HepG2 (cell line): ENCODE data around the gene DDX18. TPM values are rescaled to one million over a fixed set of nuclear protein-coding genes. Genes with fewer than 3 reads are reported as not detected.

ENCODE experiments used
- ATAC-seq: fragments of 200-7000 bp; cut with Tn5 transposase; 3 replicates; pipeline ENCODE4 v1.9.1; 2020; ENCODE audit warnings: mild to moderate bottlenecking, moderate library complexity
- BruUV-seq: library from RNA; stranded (reverse); fragments of 400-500 nt; replicated peaks from 2 replicates; lab custom pipeline; 2021; lab: Mats Ljungman, UMichigan
- CTCF ChIA-PET: fragments of 300-600 bp; formaldehyde crosslinking; extraction: SDS; loops from one replicate; lab custom pipeline; 2021; ENCODE audit warnings: low total read pairs, inconsistent platforms, low intra/inter-chr PET ratio; lab: Yijun Ruan, JAX
- POLR2A ChIA-PET: fragments of 350-600 bp; sonication (Branson Sonifier 250); formaldehyde crosslinking; loops from one replicate; lab custom pipeline; 2020; ENCODE audit warnings: antibody characterized with exemption, inconsistent platforms; lab: Yijun Ruan, JAX
- DNase-seq: peaks from one replicate; pipeline ENCODE4 v3.0.0-alpha.2; 2015; ENCODE audit warnings: low spot score
- FAIRE-seq: peaks from 3 replicates; lab custom pipeline; 2011; peaks lifted over from hg19 to GRCh38; lab: Jason Lieb, UNC
- H2AFZ ChIP-seq: one replicate; pipeline ENCODE4 v1.6.1; 2011; ENCODE audit warnings: low read length, inconsistent platforms
- H3K27ac ChIP-seq: fragments of 300-600 bp; 3 replicates; pipeline ENCODE4 v1.8.0; 2011; ENCODE audit warnings: mixed run types, mild to moderate bottlenecking, mixed read lengths, low read length, inconsistent platforms; ENCODE audit not compliant: insufficient read depth; ENCODE audit errors: extremely low read length
- H3K27me3 ChIP-seq, 2 experiments: fragments of 200-600 bp in 1 of 2; 2 replicates in 1 of 2; 3 replicates in 1 of 2; pipeline versions ENCODE4 v1.6.0 to v1.8.0; 2011; ENCODE audit warnings: low read length in 2 of 2, mild to moderate bottlenecking in 2 of 2, moderate library complexity in 2 of 2, inconsistent platforms in 1 of 2; ENCODE audit not compliant: insufficient read depth in 2 of 2, control insufficient read depth in 1 of 2
- H3K36me3 ChIP-seq, 2 experiments: fragments of 200-600 bp in 1 of 2; replicated peaks in 1 of 2; 2 replicates in 1 of 2; 3 replicates in 1 of 2; pipeline versions ENCODE4 v1.5.1 to v1.8.0; 2011; ENCODE audit warnings: low read length in 2 of 2, inconsistent platforms in 1 of 2; ENCODE audit not compliant: insufficient read depth in 2 of 2, control insufficient read depth in 1 of 2
- H3K4me1 ChIP-seq: 2 replicates; pipeline ENCODE4 v1.5.1; 2012; ENCODE audit warnings: low read length, inconsistent platforms; ENCODE audit not compliant: insufficient read depth
- H3K4me2 ChIP-seq: 2 replicates; pipeline ENCODE4 v1.6.0; 2011; ENCODE audit warnings: low read depth, low read length, inconsistent platforms
- H3K4me3 ChIP-seq, 3 experiments: fragments of 200-600 bp in 1 of 3; sonication (generic), shearing (Covaris generic) in 1 of 3; replicated peaks in 1 of 3; 2 replicates each; pipeline ENCODE4 v1.5.1; 2011 to 2016; ENCODE audit warnings: low read length in 3 of 3, inconsistent platforms in 2 of 3, low read depth in 2 of 3, mild to moderate bottlenecking in 2 of 3, control low read depth in 1 of 3, mixed read lengths in 1 of 3; ENCODE audit not compliant: insufficient read depth in 1 of 3
- H3K79me2 ChIP-seq: one replicate; pipeline ENCODE4 v1.6.1; 2011; ENCODE audit warnings: low read length, inconsistent platforms; ENCODE audit not compliant: insufficient read depth
- H3K9ac ChIP-seq: 2 replicates; pipeline ENCODE4 v1.6.0; 2011; ENCODE audit warnings: mild to moderate bottlenecking, low read depth, low read length, inconsistent platforms; ENCODE audit not compliant: insufficient read depth
- H3K9me3 ChIP-seq: 2 replicates; pipeline ENCODE4 v1.5.1; 2012; ENCODE audit warnings: mild to moderate bottlenecking, low read length
- H4K20me1 ChIP-seq: 2 replicates; pipeline ENCODE4 v1.6.0; 2011; ENCODE audit warnings: inconsistent platforms, mild to moderate bottlenecking, low read length, moderate library complexity; ENCODE audit not compliant: insufficient read depth
- CEBPB ChIP-seq: IDR thresholded peaks from 2 replicates; pipeline ENCODE4 v1.6.1; 2011; ENCODE audit warnings: low read depth, low read length, improper control_type of control experiment, borderline replicate concordance
- KDM1A ChIP-seq: IDR thresholded peaks from 2 replicates; pipeline ENCODE4 v1.6.1; 2016; ENCODE audit warnings: missing compliant biosample characterization
- POLR2G ChIP-seq: fragments of 200-400 bp; formaldehyde crosslinking; IDR thresholded peaks from 2 replicates; pipeline ENCODE4 v1.6.1; 2018; ENCODE audit warnings: mild to moderate bottlenecking, low read depth, low read length, moderate library complexity
- RBM22 ChIP-seq: fragments of 200-400 bp; formaldehyde crosslinking; optimal IDR thresholded peaks from 2 replicates; pipeline ENCODE3; 2017; ENCODE audit warnings: mild to moderate bottlenecking, low read length, moderate library complexity
- RCOR2 ChIP-seq: IDR thresholded peaks from 2 replicates; pipeline ENCODE4 v1.6.1; 2016; ENCODE audit warnings: missing biosample characterization, missing genetic modification reagents
- SATB2 ChIP-seq: sonication (generic); formaldehyde crosslinking; IDR thresholded peaks from 2 replicates; pipeline ENCODE4 v1.5.0; 2020; ENCODE audit warnings: missing genetic modification reagents
- SNRNP70 ChIP-seq: fragments of 200-400 bp; formaldehyde crosslinking; IDR thresholded peaks from 2 replicates; pipeline ENCODE4 v1.6.1; 2017; ENCODE audit warnings: mild to moderate bottlenecking, low read depth, low read length, moderate library complexity
- ZBTB38 ChIP-seq: sonication (generic); formaldehyde crosslinking; IDR thresholded peaks from 2 replicates; pipeline ENCODE4 v1.5.1; 2020; ENCODE audit warnings: mild to moderate bottlenecking, missing genetic modification reagents
- ZFP62 ChIP-seq: sonication (generic); formaldehyde crosslinking; IDR thresholded peaks from 2 replicates; pipeline ENCODE4 v1.4.0; 2020; ENCODE audit warnings: missing genetic modification reagents
- ZNF562 ChIP-seq: sonication (generic); formaldehyde crosslinking; IDR thresholded peaks from 2 replicates; pipeline ENCODE4 v1.8.0; 2022; ENCODE audit warnings: missing genetic modification reagents, borderline replicate concordance
- ZNF569 ChIP-seq: sonication (generic); formaldehyde crosslinking; IDR thresholded peaks from 2 replicates; pipeline ENCODE4 v1.5.0; 2020; ENCODE audit warnings: mild to moderate bottlenecking, missing genetic modification reagents, moderate library complexity, borderline replicate concordance
- ZNF772 ChIP-seq: sonication (generic); formaldehyde crosslinking; IDR thresholded peaks from 2 replicates; pipeline ENCODE4 v1.5.0; 2020; ENCODE audit warnings: mild to moderate bottlenecking, missing genetic modification reagents
- WGBS: methylation state at CpG from one replicate; pipeline ENCODE4 v1.1.6; 2017; ENCODE audit warnings: low lambda C conversion rate; 5-methylcytosine and 5-hydroxymethylcytosine counted together
- in situ Hi-C: cut with HindIII; loops from 2 replicates; pipeline ENCODE4 v1.10.0; 2017; ENCODE audit warnings: low pct_unique_long_range_greater_than_20kb; ENCODE audit not compliant: extremely low pct_ligation_motif_present
- intact Hi-C: fragments of 100-400 bp; cut with micrococcal nuclease; formaldehyde crosslinking; loops from one replicate; pipeline ENCODE4 v1.10.0; 2022; ENCODE audit not compliant: unreplicated experiment
- polyA plus RNA-seq, 8 experiments: library from polyadenylated mRNA; depleted of rRNA in 3 of 8; stranded (reverse) in 7 of 8; unstranded in 1 of 8; fragments of >200 nt; fragmentation: Illumina TruSeq in 4 of 8; extraction: Trizol in 4 of 8; gene quantifications; 2 replicates each; pipeline versions ENCODE4 v1.2.1 to v1.2.3, GENCODE V29; 2011 to 2016; ENCODE audit warnings: low read depth in 4 of 8, missing spikeins in 1 of 8, mixed read lengths in 1 of 8; ENCODE audit not compliant: insufficient read depth in 1 of 8
- total RNA-seq, 5 experiments: library from RNA; depleted of rRNA; stranded (reverse); fragments of >200 nt; fragmentation: Illumina TruSeq; extraction: Trizol; gene quantifications; 2 replicates each; pipeline ENCODE4 v1.2.3, GENCODE V29; 2016; ENCODE audit warnings: low read depth in 1 of 5
- TF ChIP-seq, protein P1 (sequence below): sonication (generic); formaldehyde crosslinking; IDR thresholded peaks from 2 replicates; pipeline ENCODE4 v1.5.0; 2020; ENCODE audit warnings: mild to moderate bottlenecking, missing genetic modification reagents
- TF ChIP-seq, protein P2 (sequence below): sonication (generic); formaldehyde crosslinking; conservative IDR thresholded peaks from 2 replicates; pipeline ENCODE4 v1.4.0; 2020; ENCODE audit warnings: mild to moderate bottlenecking, missing genetic modification reagents, moderate library complexity

The DDX18 gene
- total and polyA plus RNA-seq, 2 of the 13 experiments (the other 11 are each of a cell fraction or from before 2014, with no cell fraction given): 64.0 to 134 TPM

DNA sequence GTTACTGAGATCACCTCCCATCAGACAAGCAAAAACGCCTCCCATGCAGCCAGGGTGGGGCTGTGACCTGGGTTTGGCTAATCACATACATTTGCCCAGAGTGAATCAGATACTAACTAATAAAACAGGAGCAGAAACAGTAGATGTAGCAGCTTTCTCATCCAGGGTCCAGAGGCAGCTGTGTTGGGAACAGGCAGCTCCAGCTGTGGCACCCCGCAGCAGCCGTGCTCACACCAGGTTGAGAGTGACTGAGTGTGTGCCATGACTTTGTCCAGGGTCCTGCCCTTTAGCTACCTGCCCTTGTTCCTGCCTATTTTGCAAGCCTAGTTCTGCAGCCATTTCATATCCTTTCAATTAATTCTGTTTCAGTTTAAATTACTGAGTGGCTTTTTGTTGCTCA, 20.5 kb downstream of the DDX18 start:
- Histone ChIP-seq H3K4me1 (no peaks in the 10 kb centered on the region), H2AFZ (no peak overlapping the region), H3K79me2 (no peaks in the 10 kb centered on the region), H3K9me3 (no peaks in the 10 kb centered on the region), H3K27me3 (no peaks in the 10 kb centered on the region), H3K27ac (no peak overlapping the region), H3K4me2 (no peak overlapping the region), H4K20me1 (no peaks in the 10 kb centered on the region), H3K9ac (no peak overlapping the region), H3K36me3 (peaks cover 3 to 30% of the 10 kb centered on the region in 2 experiments; a peak in 4 of 5 replicates), H3K4me3 (no peak overlapping the region)
- in situ Hi-C loops: loop anchor here (5.0 kb wide), 1 partner anchor 82 kb away; no protein-coding TSS in a partner anchor
- no peak for TF ChIP-seq ZNF562 (CRISPR knock-in tag)
- TF ChIP-seq RBM22: peak; percentile 27
- no peak for TF ChIP-seq CEBPB
- no peak for TF ChIP-seq RCOR2 (CRISPR knock-in tag)
- TF ChIP-seq ZBTB38 (CRISPR knock-in tag): no peak
- TF ChIP-seq SATB2 (CRISPR knock-in tag): no peak
- TF ChIP-seq, protein P1, sequence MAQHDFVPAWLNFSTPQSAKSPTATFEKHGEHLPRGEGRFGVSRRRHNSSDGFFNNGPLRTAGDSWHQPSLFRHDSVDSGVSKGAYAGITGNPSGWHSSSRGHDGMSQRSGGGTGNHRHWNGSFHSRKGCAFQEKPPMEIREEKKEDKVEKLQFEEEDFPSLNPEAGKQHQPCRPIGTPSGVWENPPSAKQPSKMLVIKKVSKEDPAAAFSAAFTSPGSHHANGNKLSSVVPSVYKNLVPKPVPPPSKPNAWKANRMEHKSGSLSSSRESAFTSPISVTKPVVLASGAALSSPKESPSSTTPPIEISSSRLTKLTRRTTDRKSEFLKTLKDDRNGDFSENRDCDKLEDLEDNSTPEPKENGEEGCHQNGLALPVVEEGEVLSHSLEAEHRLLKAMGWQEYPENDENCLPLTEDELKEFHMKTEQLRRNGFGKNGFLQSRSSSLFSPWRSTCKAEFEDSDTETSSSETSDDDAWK (CRISPR knock-in tag): no peak
- TF ChIP-seq, protein P2, sequence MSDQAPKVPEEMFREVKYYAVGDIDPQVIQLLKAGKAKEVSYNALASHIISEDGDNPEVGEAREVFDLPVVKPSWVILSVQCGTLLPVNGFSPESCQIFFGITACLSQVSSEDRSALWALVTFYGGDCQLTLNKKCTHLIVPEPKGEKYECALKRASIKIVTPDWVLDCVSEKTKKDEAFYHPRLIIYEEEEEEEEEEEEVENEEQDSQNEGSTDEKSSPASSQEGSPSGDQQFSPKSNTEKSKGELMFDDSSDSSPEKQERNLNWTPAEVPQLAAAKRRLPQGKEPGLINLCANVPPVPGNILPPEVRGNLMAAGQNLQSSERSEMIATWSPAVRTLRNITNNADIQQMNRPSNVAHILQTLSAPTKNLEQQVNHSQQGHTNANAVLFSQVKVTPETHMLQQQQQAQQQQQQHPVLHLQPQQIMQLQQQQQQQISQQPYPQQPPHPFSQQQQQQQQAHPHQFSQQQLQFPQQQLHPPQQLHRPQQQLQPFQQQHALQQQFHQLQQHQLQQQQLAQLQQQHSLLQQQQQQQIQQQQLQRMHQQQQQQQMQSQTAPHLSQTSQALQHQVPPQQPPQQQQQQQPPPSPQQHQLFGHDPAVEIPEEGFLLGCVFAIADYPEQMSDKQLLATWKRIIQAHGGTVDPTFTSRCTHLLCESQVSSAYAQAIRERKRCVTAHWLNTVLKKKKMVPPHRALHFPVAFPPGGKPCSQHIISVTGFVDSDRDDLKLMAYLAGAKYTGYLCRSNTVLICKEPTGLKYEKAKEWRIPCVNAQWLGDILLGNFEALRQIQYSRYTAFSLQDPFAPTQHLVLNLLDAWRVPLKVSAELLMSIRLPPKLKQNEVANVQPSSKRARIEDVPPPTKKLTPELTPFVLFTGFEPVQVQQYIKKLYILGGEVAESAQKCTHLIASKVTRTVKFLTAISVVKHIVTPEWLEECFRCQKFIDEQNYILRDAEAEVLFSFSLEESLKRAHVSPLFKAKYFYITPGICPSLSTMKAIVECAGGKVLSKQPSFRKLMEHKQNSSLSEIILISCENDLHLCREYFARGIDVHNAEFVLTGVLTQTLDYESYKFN: no peak
- no peak for TF ChIP-seq ZFP62
- TF ChIP-seq ZNF569 (CRISPR knock-in tag): no peak
- no peak for TF ChIP-seq ZNF772 (CRISPR knock-in tag)
- TF ChIP-seq SNRNP70: no peak
- TF ChIP-seq POLR2G: peak; percentile 17; the same call in 1 of the 2 replicates
- TF ChIP-seq KDM1A (CRISPR knock-in tag): no peak
- intact Hi-C loops: no loop called here
- DNase-seq (no peak), FAIRE-seq (no peak), ATAC-seq (no peak)
- ChIA-PET POLR2A (interaction anchor here (1.4 kb wide), 1 partner anchor 9 kb away, joined by 3 read pairs; no protein-coding TSS in a partner anchor), CTCF (interaction anchor here (1.3 to 2.1 kb wide), 2 partner anchors 82 to 168 kb away, joined by 8 to 14 read pairs; no protein-coding TSS in a partner anchor)
- no TSS peak for BruUV-seq
- 96% methylated on average over 3 of the region's 3 CpGs for WGBS
